Osteoblast (primary cell): ENCODE measurements around the gene DLL3. TPM values are rescaled to one million over a fixed set of nuclear protein-coding genes. Genes with fewer than 3 reads are reported as not detected.

Experiments used
- DNase-seq: peaks from one replicate; pipeline ENCODE4 v3.0.0; 2011; ENCODE audit warnings: low spot score, mixed read lengths; ENCODE audit not compliant: insufficient read length; ENCODE audit errors: missing footprints
- H2AFZ ChIP-seq: 2 replicates; pipeline ENCODE4 v1.6.0; 2011; ENCODE audit warnings: mild to moderate bottlenecking, low read length
- H3K27ac ChIP-seq: 2 replicates; pipeline ENCODE4 v1.5.1; 2011; ENCODE audit warnings: mild to moderate bottlenecking, low read depth, low read length, moderate library complexity
- H3K27me3 ChIP-seq: 2 replicates; pipeline ENCODE4 v1.6.0; 2012; ENCODE audit warnings: mild to moderate bottlenecking, control low read depth, inconsistent platforms, low read length, moderate library complexity; ENCODE audit not compliant: insufficient read depth
- H3K36me3 ChIP-seq: 2 replicates; pipeline ENCODE4 v1.5.1; 2011; ENCODE audit warnings: mild to moderate bottlenecking, low read length, control low read depth, moderate library complexity; ENCODE audit not compliant: insufficient read depth
- H3K4me1 ChIP-seq: 2 replicates; pipeline ENCODE4 v1.5.1; 2011; ENCODE audit warnings: mild to moderate bottlenecking, low read length, control low read depth, moderate library complexity; ENCODE audit not compliant: insufficient read depth
- H3K4me2 ChIP-seq: 2 replicates; pipeline ENCODE4 v1.6.0; 2011; ENCODE audit warnings: mild to moderate bottlenecking, low read length; ENCODE audit not compliant: insufficient read depth
- H3K4me3 ChIP-seq: fragments of 200-600 bp; sonication (generic); 3 replicates; pipeline ENCODE4 v1.5.1; 2012; ENCODE audit warnings: mild to moderate bottlenecking, low read length, inconsistent platforms; ENCODE audit not compliant: insufficient read depth
- H3K79me2 ChIP-seq: 2 replicates; pipeline ENCODE4 v1.6.0; 2012; ENCODE audit warnings: mild to moderate bottlenecking, low read length, control low read depth, inconsistent platforms; ENCODE audit not compliant: insufficient read depth
- H3K9me3 ChIP-seq: 2 replicates; pipeline ENCODE4 v1.5.1; 2011; ENCODE audit warnings: low read depth, low read length, control low read depth
- H4K20me1 ChIP-seq: 2 replicates; pipeline ENCODE4 v1.6.0; 2012; ENCODE audit warnings: mild to moderate bottlenecking, low read length, control low read depth; ENCODE audit not compliant: insufficient read depth
- total RNA-seq: library from RNA; depleted of rRNA; stranded (reverse); fragments of >200 nt; gene quantifications from 2 replicates; pipeline ENCODE4 v1.2.3, GENCODE V29; 2012
- TF ChIP-seq, protein P1 (sequence below): IDR thresholded peaks from 2 replicates; pipeline ENCODE4 v1.5.1; 2011; ENCODE audit warnings: mild to moderate bottlenecking, low read depth, low read length, moderate library complexity; ENCODE audit errors: extremely low read depth

The DLL3 gene
- total RNA-seq, 1 donor: under 0.01 TPM

GRCh38 chr19:39554701-39555311 lies 56.1 kb downstream of the DLL3 start:
- no peak overlapping the region for H3K4me3 ChIP-seq
- no peaks in the 10 kb centered on the region for H4K20me1 ChIP-seq
- no peak overlapping the region for H3K4me2 ChIP-seq
- TF ChIP-seq, protein P1, sequence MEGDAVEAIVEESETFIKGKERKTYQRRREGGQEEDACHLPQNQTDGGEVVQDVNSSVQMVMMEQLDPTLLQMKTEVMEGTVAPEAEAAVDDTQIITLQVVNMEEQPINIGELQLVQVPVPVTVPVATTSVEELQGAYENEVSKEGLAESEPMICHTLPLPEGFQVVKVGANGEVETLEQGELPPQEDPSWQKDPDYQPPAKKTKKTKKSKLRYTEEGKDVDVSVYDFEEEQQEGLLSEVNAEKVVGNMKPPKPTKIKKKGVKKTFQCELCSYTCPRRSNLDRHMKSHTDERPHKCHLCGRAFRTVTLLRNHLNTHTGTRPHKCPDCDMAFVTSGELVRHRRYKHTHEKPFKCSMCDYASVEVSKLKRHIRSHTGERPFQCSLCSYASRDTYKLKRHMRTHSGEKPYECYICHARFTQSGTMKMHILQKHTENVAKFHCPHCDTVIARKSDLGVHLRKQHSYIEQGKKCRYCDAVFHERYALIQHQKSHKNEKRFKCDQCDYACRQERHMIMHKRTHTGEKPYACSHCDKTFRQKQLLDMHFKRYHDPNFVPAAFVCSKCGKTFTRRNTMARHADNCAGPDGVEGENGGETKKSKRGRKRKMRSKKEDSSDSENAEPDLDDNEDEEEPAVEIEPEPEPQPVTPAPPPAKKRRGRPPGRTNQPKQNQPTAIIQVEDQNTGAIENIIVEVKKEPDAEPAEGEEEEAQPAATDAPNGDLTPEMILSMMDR: no peak
- no peaks in the 10 kb centered on the region for H3K79me2 ChIP-seq
- no peak for DNase-seq
- H2AFZ ChIP-seq: no peak overlapping the region
- H3K36me3 ChIP-seq: no peaks in the 10 kb centered on the region
- H3K27ac ChIP-seq: no peak overlapping the region
- H3K9me3 ChIP-seq: no peaks in the 10 kb centered on the region
- peaks cover 6% of the 10 kb centered on the region for H3K27me3 ChIP-seq
- H3K4me1 ChIP-seq: no peaks in the 10 kb centered on the region

DNA sequence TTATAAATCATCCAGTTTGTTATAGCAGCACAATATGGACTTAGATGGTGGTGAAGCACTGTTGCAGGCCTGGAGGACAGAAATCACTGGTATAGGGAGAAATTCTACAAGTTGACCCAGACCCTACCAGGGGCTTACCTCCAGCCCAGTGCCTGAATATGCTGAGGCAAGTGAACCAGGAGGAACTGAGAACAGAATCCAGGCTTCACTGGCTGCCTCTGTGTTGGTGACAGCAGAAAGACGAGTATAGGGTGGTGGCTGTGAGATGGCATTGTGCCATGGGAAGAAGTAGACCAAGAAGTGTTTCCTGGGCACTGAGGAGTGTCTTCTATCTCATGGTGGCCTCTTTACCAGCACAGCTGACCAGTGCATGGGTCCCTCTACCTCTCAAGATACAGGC lies 57.1 kb downstream of the DLL3 start:
- no peaks in the 10 kb centered on the region for H3K36me3 ChIP-seq

More for the DNA sequence above, 57.1 kb downstream of the DLL3 start:
- Histone ChIP-seq H3K4me1 (no peaks in the 10 kb centered on the region), H3K79me2 (no peaks in the 10 kb centered on the region), H2AFZ (no peak overlapping the region), H3K27me3 (peaks cover 6% of the 10 kb centered on the region), H3K4me2 (no peak overlapping the region), H3K4me3 (no peak overlapping the region), H3K9me3 (no peaks in the 10 kb centered on the region), H4K20me1 (no peaks in the 10 kb centered on the region), H3K27ac (no peak overlapping the region)
- TF ChIP-seq, protein P1: no peak
- no peak for DNase-seq

Other genes starting within 250 kb of the DLL3 start
- gene IFNL2, start 230.6 kb upstream of the DLL3 start, total RNA-seq: not detected in 2 replicates
- gene IFNL1, start 202.5 kb upstream of the DLL3 start, total RNA-seq: not detected in 2 replicates
- gene LRFN1, start 178.1 kb upstream of the DLL3 start, total RNA-seq: under 0.01 and 0.36 TPM in 2 replicates
- 0.36 and 2.7 TPM in 2 replicates for gene GMFG, start 162.9 kb upstream of the DLL3 start, total RNA-seq
- gene SAMD4B, start 156.5 kb upstream of the DLL3 start, total RNA-seq: 85.0 and 85.5 TPM in 2 replicates
- gene PAF1, start 107.8 kb upstream of the DLL3 start, total RNA-seq: 29.3 and 29.8 TPM in 2 replicates
- gene MED29, start 107.6 kb upstream of the DLL3 start, total RNA-seq: 19.9 and 23.0 TPM in 2 replicates
- 6.2 and 6.5 TPM in 2 replicates for gene ZFP36, start 92.1 kb upstream of the DLL3 start, total RNA-seq
- 21.4 and 21.5 TPM in 2 replicates for gene PLEKHG2, start 86.3 kb upstream of the DLL3 start, total RNA-seq
- 44.9 and 56.0 TPM in 2 replicates for gene RPS16, start 63.0 kb upstream of the DLL3 start, total RNA-seq
- gene SUPT5H, start 53.4 kb upstream of the DLL3 start, total RNA-seq: 71.9 and 91.2 TPM in 2 replicates
- 29.8 and 36.9 TPM in 2 replicates for gene TIMM50, start 18.1 kb upstream of the DLL3 start, total RNA-seq
- gene SELENOV, start 16.2 kb downstream of the DLL3 start, total RNA-seq: not detected in 2 replicates
- 4.7 and 5.1 TPM in 2 replicates for gene EID2B, start 33.9 kb downstream of the DLL3 start, total RNA-seq
- 8.3 TPM in 2 replicates for gene EID2, start 41.2 kb downstream of the DLL3 start, total RNA-seq
- gene LGALS13, start 103.6 kb downstream of the DLL3 start, total RNA-seq: not detected in 2 replicates
- not detected in 2 replicates for gene LGALS16, start 157.0 kb downstream of the DLL3 start, total RNA-seq
- not detected in 2 replicates for gene LGALS14, start 205.5 kb downstream of the DLL3 start, total RNA-seq
- not detected in 2 replicates for gene CLC, start 239.1 kb downstream of the DLL3 start, total RNA-seq